Uterus (tissue), 4 donors: Measurements from ENCODE around the gene GPR42. TPM values are rescaled to one million over a fixed set of nuclear protein-coding genes. Genes with fewer than 3 reads are reported as not detected.

Source experiments
- DNase-seq, 2 donors: peaks; one replicate each; pipeline ENCODE4 v3.0.0-alpha.2; 2019 to 2020
- H3K27ac ChIP-seq, 2 donors: fragments of 200-600 bp; sonication (generic); 1 replicate in 1 of 2; 2 replicates in 1 of 2; pipeline ENCODE4 v1.5.1; 2016 to 2018
- H3K27me3 ChIP-seq, 2 donors: fragments of 200-600 bp; sonication (generic); one replicate each; pipeline ENCODE4 v1.5.1; 2018 to 2019; ENCODE audit warnings: control low read depth in 1 of 2
- H3K36me3 ChIP-seq, 2 donors: fragments of 200-600 bp; sonication (generic); one replicate each; pipeline ENCODE4 v1.5.1; 2019; ENCODE audit warnings: control low read depth in 1 of 2
- H3K4me1 ChIP-seq, 2 donors: fragments of 200-600 bp; sonication (generic); one replicate each; pipeline ENCODE4 v1.5.1; 2018 to 2019; ENCODE audit warnings: control low read depth in 1 of 2
- H3K4me3 ChIP-seq, 2 donors: fragments of 200-600 bp; sonication (generic); 1 replicate in 1 of 2; 2 replicates in 1 of 2; pipeline ENCODE4 v1.5.1; 2018 to 2019; ENCODE audit warnings: mild to moderate bottlenecking in 1 of 2
- H3K9me3 ChIP-seq, 2 donors: fragments of 200-600 bp; sonication (generic); one replicate each; pipeline ENCODE4 v1.5.1; 2019; ENCODE audit warnings: control low read depth in 1 of 2
- CTCF ChIP-seq, 4 experiments: fragments of 200-600 bp in 2 of 4; fragments of 450-650 bp in 2 of 4; sonication (generic) in 2 of 4; IDR thresholded peaks; one replicate each; pipeline ENCODE4 v1.5.1; 2016 to 2019; ENCODE audit warnings: antibody characterized with exemption in 4 of 4, mild to moderate bottlenecking in 2 of 4, moderate library complexity in 1 of 4
- POLR2A ChIP-seq, 2 donors: fragments of 450-650 bp; IDR thresholded peaks; one replicate each; pipeline ENCODE4 v1.6.1; 2016; ENCODE audit warnings: antibody characterized with exemption in 2 of 2, mild to moderate bottlenecking in 1 of 2, moderate library complexity in 1 of 2
- intact Hi-C: fragments of 100-400 bp; cut with DNase I; formaldehyde crosslinking; loops from one replicate; pipeline ENCODE4 v1.15.1; 2023; ENCODE audit warnings: low total_unique reads
- total RNA-seq, 4 donors: library from RNA; depleted of rRNA in 3 of 4; stranded (reverse); fragments of >200 nt in 3 of 4; gene quantifications; one replicate each; pipeline versions ENCODE4 v1.1.0 to v1.2.4, GENCODE V29; 2014 to 2023
- donor health status: DM: yes; HTN: yes; CAD: no.

Gene GPR42
- total RNA-seq, 4 donors from 2014 or later = not detected

- no peaks in the 10 kb centered on the region for H3K27me3 ChIP-seq
- DNase-seq = no peak
Observed at GRCh38 chr19:35347171-35347929, 23.5 kb upstream of the GPR42 start, which contains the start of gene FFAR1. Gene FFAR1, plus strand, starts transcription at chr19:35347902. Its CDS starts 3,650 bp downstream, at chr19:35351552.

GRCh38 chr19:35347930-35348298, 23.0 kb upstream of the GPR42 start:
- no peak overlapping the region for H3K27ac ChIP-seq

More at GRCh38 chr19:35347171-35347929, 23.5 kb upstream of the GPR42 start, which contains the start of gene FFAR1:
- Histone ChIP-seq H3K4me3 (no peak within 1 kb of the TSS), H3K4me1 (no peaks in the 10 kb centered on the region), H3K9me3 (no peaks in the 10 kb centered on the region), H3K36me3 (no peaks in the 10 kb centered on the region), H3K27ac (no peak within 1 kb of the TSS)
- intact Hi-C loops = no loop called here
- TF ChIP-seq POLR2A (IDR thresholded peaks at IDR 0.05) = no peak
- no peak for TF ChIP-seq CTCF (IDR thresholded peaks at IDR 0.05)

GRCh38 chr19:35348911-35349611, 21.8 kb upstream of the GPR42 start:
- DNase-seq = no peak
- intact Hi-C loops = no loop called here
- no peak for TF ChIP-seq CTCF (IDR thresholded peaks at IDR 0.05)

More at GRCh38 chr19:35347930-35348298, 23.0 kb upstream of the GPR42 start:
- TF ChIP-seq CTCF (IDR thresholded peaks at IDR 0.05) = no peak
- no peak for TF ChIP-seq POLR2A (IDR thresholded peaks at IDR 0.05)
- Histone ChIP-seq H3K36me3 (no peaks in the 10 kb centered on the region), H3K9me3 (no peaks in the 10 kb centered on the region), H3K4me3 (no peak overlapping the region), H3K27me3 (no peaks in the 10 kb centered on the region), H3K4me1 (no peaks in the 10 kb centered on the region)
- DNase-seq = no peak
- intact Hi-C loops = no loop called here

GRCh38 chr19:35349614-35350521, 21.0 kb upstream of the GPR42 start:
- intact Hi-C loops = no loop called here
- TF ChIP-seq POLR2A (IDR thresholded peaks at IDR 0.05) = no peak
- no peak for TF ChIP-seq CTCF (IDR thresholded peaks at IDR 0.05)
- Histone ChIP-seq H3K27me3 (no peaks in the 10 kb centered on the region), H3K36me3 (no peaks in the 10 kb centered on the region), H3K4me3 (no peak overlapping the region), H3K27ac (no peak overlapping the region), H3K9me3 (no peaks in the 10 kb centered on the region), H3K4me1 (no peaks in the 10 kb centered on the region)
- DNase-seq = no peak

More at GRCh38 chr19:35348911-35349611, 21.8 kb upstream of the GPR42 start:
- Histone ChIP-seq H3K4me3 (no peak overlapping the region), H3K36me3 (no peaks in the 10 kb centered on the region), H3K27ac (no peak overlapping the region), H3K27me3 (no peaks in the 10 kb centered on the region), H3K9me3 (no peaks in the 10 kb centered on the region), H3K4me1 (no peaks in the 10 kb centered on the region)
